Retinal pigment epithelial cell (primary cell): ENCODE data around the gene PLXND1.

ENCODE experiments used
- DNase-seq: peaks from one replicate; pipeline ENCODE4 v3.0.0-alpha.2; 2010; ENCODE audit warnings: low read depth
- H3K4me3 ChIP-seq: 2 replicates; pipeline ENCODE4 v1.5.1; 2011; ENCODE audit warnings: mild to moderate bottlenecking, low read length, control low read depth, moderate library complexity
- CTCF ChIP-seq: conservative IDR thresholded peaks from 2 replicates; pipeline ENCODE4 v1.5.1; 2011; ENCODE audit warnings: low read depth, low read length, control low read depth, inconsistent platforms

PLXND1 gene

DNA sequence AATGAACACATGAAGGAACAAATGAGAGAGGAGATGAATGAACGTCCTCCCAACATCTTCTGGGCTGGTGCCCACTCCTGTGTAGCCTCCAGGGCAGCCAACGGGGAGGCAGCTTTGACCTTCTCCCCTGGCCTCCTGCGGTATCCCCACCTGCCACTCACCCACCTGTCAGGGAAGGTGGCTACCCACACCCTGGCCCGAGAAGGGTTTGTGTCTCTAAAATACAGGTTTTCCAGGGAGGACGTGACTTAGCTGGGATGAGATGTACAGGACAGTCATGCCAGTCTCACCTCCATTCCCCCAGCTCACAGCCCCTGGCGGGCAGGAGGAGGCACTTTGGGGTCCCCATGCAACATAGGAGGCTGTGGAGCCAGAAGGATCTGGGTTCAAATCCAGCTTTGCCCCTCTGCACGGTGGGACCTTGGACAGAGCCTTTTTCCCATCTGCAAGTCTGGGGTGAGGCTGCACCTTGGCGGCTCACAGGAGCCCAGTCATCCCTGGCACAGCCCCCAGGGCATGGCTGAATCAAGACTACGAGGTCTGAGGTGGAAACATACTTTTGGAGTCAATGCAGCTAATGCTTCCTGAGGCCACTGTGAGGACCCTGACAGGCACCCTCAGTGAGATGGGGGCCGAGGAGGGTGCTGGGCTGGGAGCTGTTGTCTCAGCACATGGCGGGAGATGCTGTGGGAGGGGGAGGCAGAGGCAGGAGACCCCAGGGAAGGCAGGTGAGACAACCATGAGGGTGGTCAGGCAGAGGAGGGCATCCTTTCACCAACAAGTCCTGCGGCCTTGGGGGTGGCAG is 11.1 kb upstream of the PLXND1 start:
- TF ChIP-seq CTCF, result no peak
- H3K4me3 ChIP-seq, result no peak overlapping the region
- no peak for DNase-seq

GRCh38 chr3:129616713-129617112 is 10.2 kb upstream of the PLXND1 start:
- DNase-seq, result no peak
- TF ChIP-seq CTCF, result no peak
- no peak overlapping the region for H3K4me3 ChIP-seq

- H3K4me3 ChIP-seq, result no peak overlapping the region
- DNase-seq, result no peak
- no peak for TF ChIP-seq CTCF
These were observed 9.8 kb upstream of the PLXND1 start for GRCh38 chr3:129616291-129616690.

- no peak overlapping the region for H3K4me3 ChIP-seq
- no peak for TF ChIP-seq CTCF
- no peak for DNase-seq
These were observed 9.3 kb upstream of the PLXND1 start for GRCh38 chr3:129615751-129616281.

DNA sequence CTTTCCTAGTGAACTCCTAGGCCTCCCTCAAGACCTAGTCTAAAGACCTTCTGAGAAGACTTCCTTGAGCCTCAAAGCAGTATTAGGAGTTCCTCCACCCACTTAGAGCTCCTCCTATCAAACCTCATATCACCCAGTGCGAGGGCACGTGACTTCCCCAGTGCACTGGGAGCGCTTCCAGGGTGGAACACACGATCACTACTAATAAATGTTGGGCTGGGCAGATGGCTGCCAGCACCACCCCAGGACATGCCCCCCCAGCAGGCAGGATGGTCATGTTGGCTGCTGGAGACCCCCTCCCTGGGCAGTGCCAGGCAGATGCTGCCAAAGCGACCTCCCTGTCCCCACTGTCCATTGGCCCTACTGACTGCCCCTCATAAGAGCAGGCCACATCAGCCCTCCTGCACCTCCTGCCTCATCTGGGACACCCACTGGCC is 8.5 kb upstream of the PLXND1 start:
- H3K4me3 ChIP-seq, result no peak overlapping the region
- no peak for DNase-seq
- no peak for TF ChIP-seq CTCF

GRCh38 chr3:129614435-129614834 is 8.0 kb upstream of the PLXND1 start:
- no peak for DNase-seq
- TF ChIP-seq CTCF, result no peak
- H3K4me3 ChIP-seq, result no peak overlapping the region

GRCh38 chr3:129613367-129613740 is 6.9 kb upstream of the PLXND1 start:
- no peak for TF ChIP-seq CTCF
- DNase-seq, result no peak
- no peak overlapping the region for H3K4me3 ChIP-seq
